GF-D8 (cell line): Measurements from ENCODE around the gene NCK2.

Experiments
- DNase-seq: peaks from one replicate; lab custom pipeline; 2025; lab: John Stamatoyannopoulos, UW

The NCK2 gene

DNA sequence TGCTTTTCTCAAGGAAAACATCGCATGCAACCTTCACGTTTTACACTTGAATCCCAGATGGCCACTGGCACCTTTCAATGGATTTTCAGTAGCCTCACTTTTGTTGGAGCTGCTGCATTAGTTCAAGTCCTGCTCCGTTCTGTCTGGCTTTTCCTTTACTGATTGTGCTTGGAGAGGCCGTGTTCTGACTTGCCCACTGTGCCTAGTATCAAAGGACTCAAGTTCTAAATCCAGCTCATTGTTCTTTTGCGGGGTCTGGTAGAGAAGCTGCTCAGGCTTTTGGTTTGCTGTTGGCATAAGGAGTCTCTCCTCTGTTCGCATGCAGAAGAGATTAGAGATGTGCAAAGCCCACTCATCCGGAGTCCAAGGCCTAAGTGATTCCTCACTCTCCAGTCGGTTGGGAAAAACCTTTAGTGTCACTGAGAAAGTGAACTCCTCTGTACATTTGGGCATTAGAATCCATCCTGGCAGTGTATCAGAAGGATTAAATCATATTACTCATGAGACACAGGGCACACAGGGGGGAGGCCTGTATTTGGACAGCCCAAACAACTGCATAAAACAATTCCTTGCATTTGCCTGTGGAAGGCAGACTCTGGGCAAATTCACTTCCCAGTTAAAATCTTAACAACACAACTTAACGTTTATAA is 69.7 kb downstream of the NCK2 start:
- DNase-seq = no peak

DNA sequence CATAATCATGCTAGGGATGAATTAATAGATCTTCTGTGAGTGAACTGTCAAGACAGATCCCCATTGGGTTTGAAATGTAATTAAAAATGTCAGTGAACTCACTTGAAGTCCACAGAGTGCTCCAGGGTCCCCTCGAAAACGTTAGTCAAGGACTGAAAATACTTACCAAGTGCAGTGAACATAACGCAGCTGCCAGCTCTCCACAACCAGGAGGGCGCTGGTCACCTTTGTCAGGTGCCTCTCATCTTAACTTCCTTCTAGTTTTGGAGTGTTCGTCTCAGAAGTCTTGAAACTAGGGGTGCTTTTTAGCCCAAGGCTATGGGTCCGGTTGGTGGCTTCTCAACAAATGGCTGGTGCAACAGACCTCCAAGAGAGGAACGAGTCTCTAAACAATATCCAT is 70.7 kb downstream of the NCK2 start:
- DNase-seq = no peak

GRCh38 chr2:105820151-105820550 is 75.4 kb downstream of the NCK2 start:
- no peak for DNase-seq

DNA sequence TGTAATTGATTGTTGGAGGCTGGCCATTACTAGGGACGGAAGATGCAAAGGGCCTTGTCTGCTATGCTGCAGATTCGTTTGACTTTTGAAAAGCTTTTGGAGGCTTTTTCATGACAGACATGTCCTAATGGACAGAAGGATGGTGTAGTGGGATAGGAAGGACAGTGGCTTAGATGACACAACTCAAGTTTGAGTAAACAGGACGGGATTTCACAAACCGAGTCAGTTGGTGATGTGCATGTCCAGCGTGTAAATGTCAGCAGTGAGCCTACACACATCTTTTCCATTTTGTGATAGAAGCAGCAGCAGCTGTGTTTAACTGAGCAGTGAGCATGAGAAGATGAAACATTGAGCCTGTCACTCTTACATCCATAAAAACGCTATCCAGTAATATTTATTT is 76.0 kb downstream of the NCK2 start:
- DNase-seq = no peak

GRCh38 chr2:105821428-105822125 is 76.9 kb downstream of the NCK2 start:
- no peak for DNase-seq

GRCh38 chr2:105822186-105822585 is 77.5 kb downstream of the NCK2 start:
- no peak for DNase-seq

DNA sequence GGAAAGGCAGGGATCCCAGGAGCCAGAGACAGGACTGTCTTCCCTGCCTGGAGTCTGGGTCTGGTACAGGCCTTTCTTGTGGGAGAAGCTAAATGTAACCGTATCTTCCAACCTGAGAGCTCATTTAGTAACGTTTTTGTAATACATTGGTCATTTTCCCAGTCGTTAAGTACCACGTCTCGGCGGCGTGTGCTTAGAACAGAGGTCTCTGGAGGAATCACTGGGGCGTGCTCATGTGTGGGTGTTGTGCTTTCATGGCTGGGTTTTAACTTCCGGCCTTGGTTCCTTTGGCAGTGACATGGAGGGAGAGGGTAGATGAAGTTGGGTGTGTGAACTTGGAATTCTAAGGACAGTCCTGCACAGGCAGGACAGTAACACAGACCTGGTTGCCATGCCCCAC is 79.7 kb downstream of the NCK2 start:
- no peak for DNase-seq

- DNase-seq = peak; percentile 66
Measured at GRCh38 chr2:105827351-105828096, 82.8 kb downstream of the NCK2 start.

- DNase-seq = no peak
Measured at GRCh38 chr2:105828558-105828957, 83.8 kb downstream of the NCK2 start.

- no peak for DNase-seq
Measured at GRCh38 chr2:105834931-105835330, 90.2 kb downstream of the NCK2 start.

DNA sequence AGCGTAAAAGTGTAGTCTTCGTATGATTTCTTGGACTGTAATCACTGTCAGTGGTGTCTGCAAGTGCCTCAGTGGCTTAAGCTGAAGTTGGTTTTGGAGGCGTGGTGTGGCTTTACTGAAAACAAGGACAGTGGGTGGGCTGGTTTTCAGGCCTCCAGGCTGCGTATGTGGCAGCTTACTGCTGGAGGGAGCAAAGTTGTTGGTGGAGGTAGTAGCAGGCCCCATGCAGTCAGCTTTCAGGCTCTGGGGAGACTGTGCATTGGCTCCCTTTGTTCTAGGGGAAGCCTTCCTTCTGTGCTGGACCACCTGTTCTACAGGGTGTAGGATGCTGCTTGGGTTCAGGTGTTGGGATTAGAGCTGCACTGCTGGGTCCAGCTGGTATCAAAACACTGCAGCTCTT is 91.6 kb downstream of the NCK2 start:
- DNase-seq = no peak

- no peak for DNase-seq
Measured at GRCh38 chr2:105836840-105837692, 92.4 kb downstream of the NCK2 start.

DNA sequence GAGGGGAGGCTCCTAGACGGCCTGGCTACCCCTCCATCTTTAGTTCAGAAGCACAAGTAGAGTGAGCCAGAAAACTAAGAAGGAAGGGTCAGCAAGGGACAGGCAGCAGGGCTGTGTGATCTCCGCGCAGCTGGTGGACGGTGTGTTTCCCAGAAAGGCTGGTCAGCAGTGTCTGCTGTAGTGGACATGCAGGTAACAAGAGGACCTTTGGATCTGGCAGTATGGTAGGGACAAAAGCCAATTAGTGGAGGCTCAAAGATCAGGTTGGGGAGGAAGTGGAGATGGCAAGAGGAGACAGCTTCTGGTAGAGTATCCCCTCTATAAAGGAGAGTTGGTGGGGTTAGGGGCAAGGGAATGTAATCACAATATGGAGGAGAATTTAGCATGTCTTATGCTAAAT is 95.1 kb downstream of the NCK2 start:
- DNase-seq = no peak

GRCh38 chr2:105840933-105841332 is 96.2 kb downstream of the NCK2 start:
- DNase-seq = no peak

GRCh38 chr2:105841551-105841950 is 96.8 kb downstream of the NCK2 start:
- DNase-seq = no peak

GRCh38 chr2:105842555-105842954 is 97.8 kb downstream of the NCK2 start:
- DNase-seq = no peak

DNA sequence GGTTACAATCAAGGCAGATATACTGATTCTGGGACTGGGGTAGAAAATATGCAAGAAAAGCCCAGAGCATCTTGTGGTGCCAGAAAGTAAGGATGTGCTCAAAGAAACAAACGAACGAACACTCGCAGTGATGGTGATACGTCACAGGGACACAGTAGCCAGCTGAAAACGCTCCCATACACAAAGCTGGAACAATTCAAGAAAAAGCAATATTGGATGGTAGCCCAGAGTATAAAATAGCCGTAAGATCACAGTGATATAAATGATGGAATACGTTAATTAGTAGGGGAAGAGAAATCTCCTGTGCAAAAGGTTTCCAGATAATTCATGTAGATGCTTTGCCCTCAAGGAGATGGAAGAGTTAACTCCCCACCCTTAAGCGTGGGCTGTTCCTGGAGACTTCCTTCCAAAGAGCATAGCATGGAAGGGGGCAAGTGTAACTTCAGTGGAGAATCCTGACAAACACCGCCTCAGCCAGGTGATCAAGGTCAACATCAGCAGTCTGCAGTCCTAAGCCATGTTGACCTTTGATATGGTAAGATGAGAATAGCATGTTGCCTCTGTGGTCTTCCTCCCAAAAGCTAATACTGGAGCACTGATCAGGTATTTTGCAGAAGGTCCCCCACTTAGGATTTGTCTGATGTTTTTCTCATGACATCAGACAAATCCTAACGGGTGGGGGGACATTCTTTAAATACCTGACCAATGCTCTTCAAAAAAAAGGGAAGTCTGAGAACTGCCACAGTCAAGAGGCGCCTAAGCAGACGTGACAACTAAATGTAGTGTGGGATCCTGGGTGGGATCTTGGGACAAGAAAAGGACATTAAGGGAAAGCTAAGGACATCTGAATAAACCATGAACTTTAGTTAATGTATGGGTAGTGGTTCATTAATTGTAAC is 99.0 kb downstream of the NCK2 start:
- DNase-seq = no peak

DNA sequence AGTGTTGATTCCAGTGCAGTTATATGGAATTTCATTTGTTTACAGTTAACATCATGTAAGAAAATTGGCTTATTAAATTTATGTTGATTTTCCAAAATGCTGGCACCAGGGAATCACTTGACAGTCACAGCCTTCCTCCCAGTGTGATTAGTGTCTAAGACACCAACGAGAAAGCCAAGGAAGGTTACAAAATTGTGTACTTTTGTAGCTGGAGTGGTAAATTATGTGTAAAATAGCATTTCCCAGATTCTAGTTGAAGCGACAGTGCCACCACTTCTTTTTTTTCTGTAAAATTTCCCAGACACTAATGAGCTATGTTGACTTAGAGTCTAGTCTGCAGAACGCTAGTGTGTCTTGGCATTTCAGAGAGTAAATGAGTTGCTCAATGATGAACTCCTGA is 101.3 kb downstream of the NCK2 start:
- DNase-seq = no peak

DNA sequence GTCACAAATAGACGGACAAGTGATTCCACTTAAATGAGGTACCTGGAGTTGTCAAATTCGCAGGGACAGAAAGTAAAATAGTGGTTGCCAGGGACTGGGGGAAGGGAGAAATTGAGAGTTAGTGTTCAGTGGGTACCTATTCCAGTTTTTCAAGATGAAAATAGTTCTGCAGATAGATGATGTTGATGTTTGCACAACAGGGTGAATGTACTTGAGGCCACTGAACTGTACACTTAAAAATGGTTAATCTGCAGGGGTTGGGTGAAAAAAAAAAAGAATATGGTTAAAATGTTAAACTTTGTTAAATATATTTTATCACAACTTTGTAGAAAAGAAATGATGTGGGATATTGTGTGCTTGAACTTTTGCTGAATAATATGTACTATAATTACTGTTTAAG is 102.3 kb downstream of the NCK2 start:
- DNase-seq = no peak

DNA sequence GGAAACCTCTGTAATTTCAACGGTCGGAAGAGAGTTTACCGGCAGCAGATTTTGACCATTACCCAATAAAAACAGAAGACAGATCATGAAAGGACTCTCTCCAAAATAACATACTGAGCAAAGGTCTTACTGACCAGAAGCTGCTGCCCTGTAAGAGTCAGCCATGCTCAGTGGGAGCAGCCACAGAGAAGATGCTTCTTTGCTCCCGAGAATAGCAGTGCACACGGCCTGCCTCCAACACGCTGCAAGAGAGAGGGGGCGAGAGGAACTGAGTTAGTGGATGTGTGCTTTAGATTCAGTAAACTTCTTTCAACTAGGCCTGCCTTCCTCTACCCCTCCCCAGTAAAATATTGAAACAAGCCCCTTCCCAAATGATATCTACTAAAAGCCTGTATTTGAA is 103.7 kb downstream of the NCK2 start:
- DNase-seq = no peak

GRCh38 chr2:105849431-105850179 is 104.9 kb downstream of the NCK2 start:
- DNase-seq = no peak
